HEK293T (cell line): ENCODE data around the gene RANBP3.
A peak's percentile ranks its signal among the peaks of the same experiment; 100 is the strongest.

ENCODE experiments used
- CTCF ChIA-PET: fragments of 350-600 bp; formaldehyde crosslinking; extraction: SDS; loops from one replicate; lab custom pipeline; 2021; ENCODE audit warnings: antibody characterized with exemption, inconsistent platforms; lab: Yijun Ruan, JAX
- POLR2A ChIA-PET: fragments of 350-600 bp; formaldehyde crosslinking; extraction: SDS; loops from one replicate; lab custom pipeline; 2020; ENCODE audit warnings: antibody characterized with exemption, inconsistent platforms; lab: Yijun Ruan, JAX
- DNase-seq: peaks from one replicate; pipeline ENCODE4 v3.0.0; 2012; ENCODE audit warnings: mixed read lengths; ENCODE audit errors: extremely low spot score
- ARNT ChIP-seq: fragments of 450-650 bp; IDR thresholded peaks from 2 replicates; pipeline ENCODE4 v1.6.1; 2017; ENCODE audit warnings: mild to moderate bottlenecking
- BHLHE40 ChIP-seq: fragments of 450-650 bp; IDR thresholded peaks from 2 replicates; pipeline ENCODE4 v1.6.1; 2016; ENCODE audit warnings: mild to moderate bottlenecking, moderate library complexity, borderline replicate concordance
- CTBP1 ChIP-seq: fragments of 450-650 bp; IDR thresholded peaks from 2 replicates; pipeline ENCODE4 v1.6.1; 2016; ENCODE audit warnings: borderline replicate concordance
- ELF4 ChIP-seq: fragments of 450-650 bp; IDR thresholded peaks from 2 replicates; pipeline ENCODE4 v1.6.1; 2017; ENCODE audit warnings: antibody characterized with exemption
- FOXA1 ChIP-seq: fragments of 450-650 bp; IDR thresholded peaks from 2 replicates; pipeline ENCODE4 v1.6.1; 2016; ENCODE audit warnings: mild to moderate bottlenecking
- FOXK2 ChIP-seq: fragments of 450-650 bp; IDR thresholded peaks from 2 replicates; pipeline ENCODE4 v1.6.1; 2016; ENCODE audit warnings: mild to moderate bottlenecking
- FOXM1 ChIP-seq: fragments of 450-650 bp; IDR thresholded peaks from 2 replicates; pipeline ENCODE4 v1.6.1; 2017; ENCODE audit warnings: mild to moderate bottlenecking, borderline replicate concordance
- HDGF ChIP-seq: fragments of 450-650 bp; IDR thresholded peaks from 2 replicates; pipeline ENCODE4 v1.6.1; 2017; ENCODE audit warnings: antibody characterized with exemption, borderline replicate concordance
- L3MBTL2 ChIP-seq: fragments of 450-650 bp; conservative IDR thresholded peaks from 2 replicates; pipeline ENCODE4 v1.6.1; 2016; ENCODE audit warnings: mild to moderate bottlenecking
- LEF1 ChIP-seq: fragments of 450-650 bp; IDR thresholded peaks from 2 replicates; pipeline ENCODE4 v1.6.1; 2017; ENCODE audit warnings: mild to moderate bottlenecking, borderline replicate concordance
- NFRKB ChIP-seq: fragments of 450-650 bp; IDR thresholded peaks from 2 replicates; pipeline ENCODE4 v1.6.1; 2016; ENCODE audit warnings: mild to moderate bottlenecking, moderate library complexity
- PKNOX1 ChIP-seq: fragments of 450-650 bp; IDR thresholded peaks from 2 replicates; pipeline ENCODE4 v1.6.1; 2016
- SP1 ChIP-seq: fragments of 450-650 bp; IDR thresholded peaks from 2 replicates; pipeline ENCODE4 v1.6.1; 2017
- SUZ12 ChIP-seq: fragments of 450-650 bp; IDR thresholded peaks from 2 replicates; pipeline ENCODE4 v1.6.1; 2016; ENCODE audit warnings: mild to moderate bottlenecking
- TARDBP ChIP-seq: fragments of 450-650 bp; IDR thresholded peaks from 2 replicates; pipeline ENCODE4 v1.6.1; 2016
- ZNF384 ChIP-seq: fragments of 450-650 bp; IDR thresholded peaks from 2 replicates; pipeline ENCODE4 v1.6.1; 2016

Gene RANBP3

GRCh38 chr19:5969476-5969875, 8.5 kb downstream of the RANBP3 start:
- CTCF ChIA-PET: interaction anchor here (1.4 kb wide), 1 partner anchor 65 kb away, joined by 3 read pairs; no protein-coding TSS in a partner anchor
- no peak for TF ChIP-seq BHLHE40
- POLR2A ChIA-PET: no interaction called here
- no peak for DNase-seq

GRCh38 chr19:5968431-5969373, 9.2 kb downstream of the RANBP3 start:
- POLR2A ChIA-PET: interaction anchor here (1.4 to 2.2 kb wide), 5 partner anchors 10 to 141 kb away, joined by 5 to 20 read pairs (median 7); partner anchors contain the start of genes NDUFA11 and RANBP3
- no peak for DNase-seq
- TF ChIP-seq FOXM1: no peak
- no peak for TF ChIP-seq CTBP1
- TF ChIP-seq FOXK2: no peak
- TF ChIP-seq ELF4: no peak
- TF ChIP-seq ARNT: no peak
- TF ChIP-seq SP1: no peak
- TF ChIP-seq SUZ12: no peak
- no peak for TF ChIP-seq NFRKB
- CTCF ChIA-PET: interaction anchor here (0.6 to 2.6 kb wide), 12 partner anchors 8 to 1893 kb away, joined by 3 to 22 read pairs (median 4); partner anchors contain the start of gene RANBP3

- TF ChIP-seq CTBP1: no peak
- no peak for TF ChIP-seq L3MBTL2
- TF ChIP-seq FOXM1: no peak
- no peak for TF ChIP-seq ARNT
- no peak for TF ChIP-seq BHLHE40
- no peak for TF ChIP-seq FOXK2
- TF ChIP-seq PKNOX1: no peak
- TF ChIP-seq FOXA1: no peak
- CTCF ChIA-PET: interaction anchor here (0.6 to 2.6 kb wide), 15 partner anchors 8 to 1894 kb away, joined by 3 to 22 read pairs (median 4); partner anchors contain the start of gene RANBP3
- POLR2A ChIA-PET: interaction anchor here (1.4 to 2.2 kb wide), 5 partner anchors 11 to 140 kb away, joined by 5 to 20 read pairs (median 7); partner anchors contain the start of genes NDUFA11 and RANBP3
- peak; percentile 82 for DNase-seq
Measured at GRCh38 chr19:5967994-5968430, 9.9 kb downstream of the RANBP3 start.

GRCh38 chr19:5967571-5967970, 10.4 kb downstream of the RANBP3 start:
- no peak for DNase-seq
- TF ChIP-seq SUZ12: no peak
- TF ChIP-seq SP1: no peak
- no peak for TF ChIP-seq FOXA1
- TF ChIP-seq HDGF: no peak
- TF ChIP-seq NFRKB: no peak
- TF ChIP-seq ARNT: no peak
- TF ChIP-seq TARDBP: no peak
- TF ChIP-seq L3MBTL2: no peak
- TF ChIP-seq FOXK2: no peak
- TF ChIP-seq ELF4: no peak
- ChIA-PET POLR2A (interaction anchor here (1.4 to 2.2 kb wide), 5 partner anchors 11 to 139 kb away, joined by 5 to 20 read pairs (median 7); partner anchors contain the start of genes NDUFA11 and RANBP3), CTCF (interaction anchor here (0.6 to 2.6 kb wide), 13 partner anchors 8 to 1894 kb away, joined by 3 to 22 read pairs (median 4); partner anchors contain the start of gene RANBP3)

GRCh38 chr19:5966941-5967340, 11.0 kb downstream of the RANBP3 start:
- no peak for DNase-seq
- ChIA-PET CTCF (interaction anchor here (1.7 to 2.6 kb wide), 2 partner anchors 10 to 17 kb away, joined by 11 to 20 read pairs; no protein-coding TSS in a partner anchor), POLR2A (interaction anchor here (1.8 to 2.2 kb wide), 2 partner anchors 12 to 139 kb away, joined by 7 to 20 read pairs; partner anchors contain the start of gene RANBP3)
- TF ChIP-seq L3MBTL2: no peak
- no peak for TF ChIP-seq BHLHE40
- no peak for TF ChIP-seq HDGF
- no peak for TF ChIP-seq NFRKB
- no peak for TF ChIP-seq TARDBP
- no peak for TF ChIP-seq ELF4
- TF ChIP-seq FOXA1: no peak
- TF ChIP-seq ARNT: no peak
- TF ChIP-seq FOXM1: no peak
- TF ChIP-seq ZNF384: no peak
- TF ChIP-seq SP1: no peak
- TF ChIP-seq SUZ12: no peak
- TF ChIP-seq LEF1: no peak
- TF ChIP-seq PKNOX1: no peak
- TF ChIP-seq FOXK2: no peak
- TF ChIP-seq CTBP1: no peak

GRCh38 chr19:5966215-5966614, 11.7 kb downstream of the RANBP3 start:
- TF ChIP-seq ELF4: no peak
- TF ChIP-seq SUZ12: no peak
- no peak for TF ChIP-seq NFRKB
- TF ChIP-seq LEF1: no peak
- no peak for TF ChIP-seq FOXA1
- no peak for TF ChIP-seq SP1
- no peak for TF ChIP-seq L3MBTL2
- TF ChIP-seq BHLHE40: no peak
- TF ChIP-seq TARDBP: no peak
- no peak for TF ChIP-seq CTBP1
- no peak for TF ChIP-seq PKNOX1
- TF ChIP-seq HDGF: no peak
- TF ChIP-seq ZNF384: no peak
- TF ChIP-seq FOXM1: no peak
- TF ChIP-seq ARNT: no peak
- no peak for TF ChIP-seq FOXK2
- no peak for DNase-seq
- POLR2A ChIA-PET: no interaction called here
- CTCF ChIA-PET: no interaction called here
